Measurements from ENCODE around the gene TMEM132C. TPM values are rescaled to one million over a fixed set of nuclear protein-coding genes. Genes with fewer than 3 reads are reported as not detected.

TMEM132C gene
- total and polyA plus RNA-seq, 7 donors, result 0.60 to 3.5 (median 1.7) TPM; not detected in 1

GRCh38 chr12:128549601-128550218 is 282.7 kb downstream of the TMEM132C start:
- TF ChIP-seq POLR2A (IDR thresholded peaks at IDR 0.05) (no peak), POLR2AphosphoS5 (IDR thresholded peaks at IDR 0.05) (no peak), EP300 (IDR thresholded peaks at IDR 0.05) (no peak), CTCF (IDR thresholded peaks at IDR 0.05) (no peak)
- no peaks in the 10 kb centered on the region for H3K9me3 ChIP-seq
- no peak overlapping the region for H3K27ac ChIP-seq
- H3K4me1 ChIP-seq, result no peaks in the 10 kb centered on the region
- H3K36me3 ChIP-seq, result no peaks in the 10 kb centered on the region
- 74 to 79% methylated on average over 13 of the region's 13 CpGs for WGBS, 2 donors
- no peak overlapping the region for H3K4me3 ChIP-seq
- intact Hi-C loops (cut with DNase I), result no loop called here
- H3K27me3 ChIP-seq, result peaks cover 0 to 9% (median 2%) of the 10 kb centered on the region in 3 donors
- DNase-seq, result no peak

GRCh38 chr12:128551266-128551665 is 284.3 kb downstream of the TMEM132C start:
- no peak for TF ChIP-seq EP300 (IDR thresholded peaks at IDR 0.05)
- TF ChIP-seq CTCF (IDR thresholded peaks at IDR 0.05), result no peak
- no peak for TF ChIP-seq POLR2A (IDR thresholded peaks at IDR 0.05)
- no peak for TF ChIP-seq POLR2AphosphoS5 (IDR thresholded peaks at IDR 0.05)
- no peaks in the 10 kb centered on the region for H3K9me3 ChIP-seq
- no peaks in the 10 kb centered on the region for H3K4me1 ChIP-seq
- intact Hi-C loops (cut with DNase I), result no loop called here
- 15 to 28% methylated on average over 9 of the region's 9 CpGs for WGBS, 2 donors
- H3K4me3 ChIP-seq, result no peak overlapping the region
- peaks cover 0 to 9% (median 5%) of the 10 kb centered on the region in 3 donors for H3K27me3 ChIP-seq
- no peaks in the 10 kb centered on the region for H3K36me3 ChIP-seq
- no peak for DNase-seq
- H3K27ac ChIP-seq, result no peak overlapping the region

GRCh38 chr12:128554546-128555304 is 287.8 kb downstream of the TMEM132C start:
- H3K27ac ChIP-seq, result no peak overlapping the region
- DNase-seq, result no peak
- H3K9me3 ChIP-seq, result peaks cover 0 to 5% (median 2%) of the 10 kb centered on the region in 4 donors
- no peak overlapping the region for H3K4me3 ChIP-seq
- H3K36me3 ChIP-seq, result no peaks in the 10 kb centered on the region
- WGBS, 2 donors, result 58 to 69% methylated on average over 12 of the region's 12 CpGs
- TF ChIP-seq EP300 (IDR thresholded peaks at IDR 0.05) (no peak), POLR2A (IDR thresholded peaks at IDR 0.05) (no peak), CTCF (IDR thresholded peaks at IDR 0.05) (no peak), POLR2AphosphoS5 (IDR thresholded peaks at IDR 0.05) (no peak)
- intact Hi-C loops (cut with DNase I), result no loop called here
- peaks cover 0 to 9% (median 5%) of the 10 kb centered on the region in 3 donors for H3K27me3 ChIP-seq
- no peaks in the 10 kb centered on the region for H3K4me1 ChIP-seq

GRCh38 chr12:128557231-128557630 is 290.3 kb downstream of the TMEM132C start:
- Histone ChIP-seq H3K9me3 (peaks cover 0 to 5% (median 2%) of the 10 kb centered on the region in 4 donors), H3K27me3 (peaks cover 0 to 5% (median 0%) of the 10 kb centered on the region in 3 donors), H3K27ac (no peak overlapping the region), H3K36me3 (no peaks in the 10 kb centered on the region), H3K4me1 (no peaks in the 10 kb centered on the region), H3K4me3 (no peak overlapping the region)
- intact Hi-C loops (cut with DNase I), result no loop called here
- DNase-seq, result no peak
- whole genome bisulfite sequencing, 2 donors, result 78 to 85% methylated on average over 1 of the region's 1 CpG
- no peak for TF ChIP-seq POLR2AphosphoS5 (IDR thresholded peaks at IDR 0.05)
- no peak for TF ChIP-seq CTCF (IDR thresholded peaks at IDR 0.05)
- no peak for TF ChIP-seq POLR2A (IDR thresholded peaks at IDR 0.05)

Measured in sigmoid colon (tissue), 7 donors.